ENCODE data around the gene EDDM13.
"Not testable (repeated sequence)": the region's sequence is repeated elsewhere in the genome, so short reads cannot be mapped to it uniquely, and the experiment has no call there.

EDDM13 gene, protein sequence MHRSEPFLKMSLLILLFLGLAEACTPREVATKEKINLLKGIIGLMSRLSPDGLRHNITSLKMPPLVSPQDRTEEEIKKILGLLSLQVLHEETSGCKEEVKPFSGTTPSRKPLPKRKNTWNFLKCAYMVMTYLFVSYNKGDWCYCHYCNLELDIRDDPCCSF

DNA sequence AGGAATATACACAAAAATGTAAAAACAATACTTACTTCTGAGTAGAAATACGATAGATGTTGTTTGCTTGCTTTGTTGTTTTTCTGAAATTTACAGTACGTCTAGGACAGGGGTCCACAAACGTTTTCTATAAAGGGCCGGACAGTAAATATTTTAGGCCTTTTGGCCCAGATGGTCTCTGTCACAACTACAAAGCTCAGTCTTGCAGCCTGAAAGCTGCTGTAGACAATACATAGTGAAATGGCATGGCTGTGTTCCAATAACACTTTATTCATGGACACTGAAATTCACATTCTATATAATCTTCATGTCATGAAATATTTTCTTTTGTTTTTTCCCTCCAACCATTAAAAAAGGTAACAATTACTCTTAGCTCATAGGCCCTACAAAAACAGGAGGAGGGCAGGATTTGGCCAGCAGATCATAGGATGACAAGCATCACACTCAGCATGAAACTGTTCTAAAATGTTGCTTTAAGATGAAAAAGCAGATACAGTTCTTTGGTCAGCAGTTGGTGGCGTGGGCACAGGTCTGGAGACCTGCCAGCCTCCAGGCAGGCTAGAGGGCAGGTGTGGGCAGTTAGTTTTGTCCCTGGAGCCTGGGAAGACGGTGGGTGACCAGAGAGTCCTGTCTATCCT lies at the start of gene EDDM13:
Gene EDDM13 (plus strand): TSS at position 588 of the 638 bp plus-strand sequence. CDS start 87 bp downstream, outside the sequence.
- H3K36me3 ChIP-seq (ENCODE audit: control insufficient read depth in 2 of 2, insufficient read depth in 2 of 2, low read length in 2 of 2) = no peaks in the 10 kb centered on the region
- H3K27ac ChIP-seq (ENCODE audit: low read length) = no peak within 1 kb of the TSS
- no peak within 1 kb of the TSS for H3K9ac ChIP-seq (ENCODE audit: low read length in 2 of 2)
- H3K27me3 ChIP-seq (ENCODE audit: control insufficient read depth in 1 of 2, insufficient read depth in 2 of 2, low read length in 2 of 2) = no peaks in the 10 kb centered on the region
- no peak within 1 kb of the TSS for H3K4me3 ChIP-seq (ENCODE audit: low read length in 2 of 2)
- H3K4me1 ChIP-seq (ENCODE audit: control insufficient read depth, insufficient read depth, low read length) = no peaks in the 10 kb centered on the region
- peaks cover 0 to 2% of the 10 kb centered on the region in 2 donors for H3K9me3 ChIP-seq (ENCODE audit: control insufficient read depth in 2 of 2, low read length in 2 of 2)

DNA sequence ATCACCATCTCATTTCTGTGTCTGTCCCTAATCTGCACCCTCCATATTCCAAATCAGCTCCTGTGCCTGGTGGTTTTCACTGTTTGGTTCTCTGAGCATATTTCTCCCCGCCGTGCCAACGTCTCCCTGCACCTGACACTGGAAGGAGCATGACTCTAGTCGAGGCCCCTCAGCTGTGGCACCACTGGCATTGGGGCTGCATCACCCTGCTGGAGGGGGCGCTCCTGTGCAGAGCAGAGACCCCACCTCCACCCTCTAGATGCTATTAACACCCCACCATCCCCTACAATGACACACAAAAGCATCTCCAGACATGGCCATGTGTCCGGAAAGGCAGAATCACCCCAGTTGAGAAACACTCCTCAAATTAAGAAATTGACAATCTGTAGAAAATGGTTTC lies 49.6 kb upstream of the EDDM13 start:
- Histone ChIP-seq H3K9me3 (ENCODE audit: control insufficient read depth in 2 of 2, low read length in 2 of 2) (no peaks in the 10 kb centered on the region), H3K27ac (ENCODE audit: low read length) (no peak overlapping the region), H3K4me3 (ENCODE audit: low read length in 2 of 2) (no peak overlapping the region), H3K4me1 (ENCODE audit: control insufficient read depth, insufficient read depth, low read length) (no peaks in the 10 kb centered on the region), H3K9ac (ENCODE audit: low read length in 2 of 2) (no peak overlapping the region), H3K27me3 (ENCODE audit: control insufficient read depth in 1 of 2, insufficient read depth in 2 of 2, low read length in 2 of 2) (peaks cover 0 to 2% of the 10 kb centered on the region in 2 donors), H3K36me3 (ENCODE audit: control insufficient read depth in 2 of 2, insufficient read depth in 2 of 2, low read length in 2 of 2) (peaks cover 5% of the 10 kb centered on the region in 2 donors)

- Histone ChIP-seq H3K9ac (ENCODE audit: low read length in 2 of 2) (no peak overlapping the region), H3K27ac (ENCODE audit: low read length) (no peak overlapping the region), H3K4me1 (ENCODE audit: control insufficient read depth, insufficient read depth, low read length) (no peaks in the 10 kb centered on the region), H3K4me3 (ENCODE audit: low read length in 2 of 2) (no peak overlapping the region), H3K27me3 (ENCODE audit: control insufficient read depth in 1 of 2, insufficient read depth in 2 of 2, low read length in 2 of 2) (no peaks in the 10 kb centered on the region), H3K36me3 (ENCODE audit: control insufficient read depth in 2 of 2, insufficient read depth in 2 of 2, low read length in 2 of 2) (peaks cover 5% of the 10 kb centered on the region in 2 donors), H3K9me3 (ENCODE audit: control insufficient read depth in 2 of 2, low read length in 2 of 2) (no peaks in the 10 kb centered on the region)
Measured at GRCh38 chr19:56223481-56223880, 49.1 kb upstream of the EDDM13 start.

DNA sequence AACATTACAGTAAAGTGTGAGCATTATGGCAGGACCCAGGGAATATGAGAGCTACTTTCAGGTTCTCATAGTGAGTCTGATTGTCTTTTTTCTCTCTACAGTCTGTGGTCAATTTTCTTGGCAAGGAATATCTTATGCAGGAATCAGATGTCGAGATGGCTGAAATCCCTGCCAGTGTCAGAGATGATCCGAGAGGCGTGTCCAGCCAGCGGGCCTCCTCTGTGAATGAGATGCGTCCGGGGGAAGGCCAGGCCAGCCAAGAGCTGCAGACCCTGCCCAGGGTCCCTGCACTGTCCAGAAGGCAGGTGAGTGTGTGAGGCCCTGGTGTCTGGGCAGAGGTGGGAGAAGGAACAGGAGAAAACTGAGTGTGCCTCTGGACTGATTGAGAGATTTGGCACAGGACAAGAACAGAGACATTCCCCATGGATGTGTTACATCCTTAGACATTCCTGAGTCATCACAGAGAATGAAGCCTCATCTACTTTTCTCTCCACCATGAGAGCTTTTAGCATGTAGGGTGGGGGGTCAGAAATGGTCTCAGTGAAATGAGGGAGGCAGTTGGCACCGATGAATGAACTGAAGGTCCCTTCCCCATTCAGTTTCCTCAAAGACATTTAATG lies 27.3 kb upstream of the EDDM13 start:
- no peaks in the 10 kb centered on the region for H3K9me3 ChIP-seq (ENCODE audit: control insufficient read depth in 2 of 2, low read length in 2 of 2)
- H3K27ac ChIP-seq (ENCODE audit: low read length) = no peak overlapping the region
- no peaks in the 10 kb centered on the region for H3K27me3 ChIP-seq (ENCODE audit: control insufficient read depth in 1 of 2, insufficient read depth in 2 of 2, low read length in 2 of 2)
- H3K4me1 ChIP-seq (ENCODE audit: control insufficient read depth, insufficient read depth, low read length) = no peaks in the 10 kb centered on the region
- H3K36me3 ChIP-seq (ENCODE audit: control insufficient read depth in 2 of 2, insufficient read depth in 2 of 2, low read length in 2 of 2) = no peaks in the 10 kb centered on the region
- H3K4me3 ChIP-seq (ENCODE audit: low read length in 2 of 2) = no peak overlapping the region
- no peak overlapping the region for H3K9ac ChIP-seq (ENCODE audit: low read length in 2 of 2)

DNA sequence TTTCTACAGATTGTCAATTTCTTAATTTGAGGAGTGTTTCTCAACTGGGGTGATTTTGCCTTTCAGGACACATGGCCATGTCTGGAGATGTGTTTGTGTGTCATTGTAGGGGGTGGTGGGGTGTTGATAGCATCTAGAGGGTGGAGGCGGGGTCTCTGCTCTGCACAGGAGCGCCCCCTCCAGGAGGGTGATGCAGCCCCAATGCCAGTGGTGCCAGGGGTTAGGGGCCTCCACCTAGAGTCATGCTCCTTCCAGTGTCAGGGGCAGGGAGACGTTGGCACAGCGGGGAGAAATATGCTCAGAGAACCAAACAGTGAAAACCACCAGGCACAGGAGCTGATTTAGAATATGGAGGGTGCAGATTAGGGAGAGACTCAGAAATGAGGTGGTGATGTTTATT lies 26.8 kb upstream of the EDDM13 start:
- H3K9ac ChIP-seq (ENCODE audit: low read length in 2 of 2); H3K4me3 ChIP-seq (ENCODE audit: low read length in 2 of 2); H3K9me3 ChIP-seq (ENCODE audit: control insufficient read depth in 2 of 2, low read length in 2 of 2); H3K27me3 ChIP-seq (ENCODE audit: control insufficient read depth in 1 of 2, insufficient read depth in 2 of 2, low read length in 2 of 2); H3K27ac ChIP-seq (ENCODE audit: low read length); H3K4me1 ChIP-seq (ENCODE audit: control insufficient read depth, insufficient read depth, low read length); H3K36me3 ChIP-seq (ENCODE audit: control insufficient read depth in 2 of 2, insufficient read depth in 2 of 2, low read length in 2 of 2): not testable (repeated sequence)

GRCh38 chr19:56248736-56249338 lies 23.7 kb upstream of the EDDM13 start:
- H3K27ac ChIP-seq (ENCODE audit: low read length); H3K4me3 ChIP-seq (ENCODE audit: low read length in 2 of 2); H3K9ac ChIP-seq (ENCODE audit: low read length in 2 of 2); H3K36me3 ChIP-seq (ENCODE audit: control insufficient read depth in 2 of 2, insufficient read depth in 2 of 2, low read length in 2 of 2); H3K4me1 ChIP-seq (ENCODE audit: control insufficient read depth, insufficient read depth, low read length); H3K27me3 ChIP-seq (ENCODE audit: control insufficient read depth in 1 of 2, insufficient read depth in 2 of 2, low read length in 2 of 2); H3K9me3 ChIP-seq (ENCODE audit: control insufficient read depth in 2 of 2, low read length in 2 of 2): not testable (repeated sequence)

DNA sequence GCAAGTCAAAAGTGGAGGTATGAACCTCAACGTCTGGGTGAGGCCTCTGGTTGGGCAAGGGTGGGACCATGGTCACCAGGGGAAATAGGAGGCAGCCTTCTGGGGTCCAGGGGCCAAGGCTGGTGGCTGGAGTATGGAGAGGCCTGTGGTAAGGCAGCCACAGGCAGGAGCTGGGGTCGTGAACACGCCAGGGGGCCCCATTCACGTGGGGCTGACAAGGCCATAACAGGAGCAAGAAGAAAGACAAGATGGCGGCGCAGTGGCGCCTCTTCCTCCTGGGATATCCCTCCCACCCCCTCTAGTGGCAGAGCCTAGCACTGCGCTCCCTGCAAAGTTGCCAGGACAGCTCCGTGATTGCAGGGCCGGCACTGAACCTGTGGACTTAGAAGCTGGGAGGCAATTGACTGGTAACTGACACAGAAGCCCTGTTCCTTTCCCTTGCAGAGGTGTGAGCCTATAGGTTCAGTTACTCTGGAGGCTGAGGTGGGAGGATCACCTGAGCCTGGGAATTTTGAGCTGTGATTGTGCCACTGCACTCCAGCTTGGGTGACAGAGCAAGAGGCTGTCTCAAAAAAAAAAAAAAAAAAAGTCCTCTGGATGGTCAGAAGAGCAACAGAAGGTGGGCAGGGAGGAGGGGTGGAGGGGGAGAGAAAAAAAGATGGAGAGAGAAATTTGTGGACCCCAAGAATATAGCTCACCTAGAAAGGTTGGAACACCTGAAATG lies 19.7 kb upstream of the EDDM13 start:
- H3K36me3 ChIP-seq (ENCODE audit: control insufficient read depth in 2 of 2, insufficient read depth in 2 of 2, low read length in 2 of 2) = no peaks in the 10 kb centered on the region
- peaks cover 0 to 7% of the 10 kb centered on the region in 2 donors for H3K27me3 ChIP-seq (ENCODE audit: control insufficient read depth in 1 of 2, insufficient read depth in 2 of 2, low read length in 2 of 2)
- no peaks in the 10 kb centered on the region for H3K9me3 ChIP-seq (ENCODE audit: control insufficient read depth in 2 of 2, low read length in 2 of 2)
- no peak overlapping the region for H3K27ac ChIP-seq (ENCODE audit: low read length)
- no peak overlapping the region for H3K9ac ChIP-seq (ENCODE audit: low read length in 2 of 2)
- H3K4me1 ChIP-seq (ENCODE audit: control insufficient read depth, insufficient read depth, low read length) = no peaks in the 10 kb centered on the region
- H3K4me3 ChIP-seq (ENCODE audit: low read length in 2 of 2) = peak overlapping the region in 1 of 2 donors; percentile 40

- Histone ChIP-seq H3K36me3 (ENCODE audit: control insufficient read depth in 2 of 2, insufficient read depth in 2 of 2, low read length in 2 of 2) (no peaks in the 10 kb centered on the region), H3K9me3 (ENCODE audit: control insufficient read depth in 2 of 2, low read length in 2 of 2) (no peaks in the 10 kb centered on the region), H3K9ac (ENCODE audit: low read length in 2 of 2) (no peak overlapping the region), H3K4me3 (ENCODE audit: low read length in 2 of 2) (no peak overlapping the region), H3K27ac (ENCODE audit: low read length) (no peak overlapping the region), H3K4me1 (ENCODE audit: control insufficient read depth, insufficient read depth, low read length) (no peaks in the 10 kb centered on the region), H3K27me3 (ENCODE audit: control insufficient read depth in 1 of 2, insufficient read depth in 2 of 2, low read length in 2 of 2) (peaks cover 0 to 11% of the 10 kb centered on the region in 2 donors)
Measured at GRCh38 chr19:56253737-56254136, 18.8 kb upstream of the EDDM13 start.

DNA sequence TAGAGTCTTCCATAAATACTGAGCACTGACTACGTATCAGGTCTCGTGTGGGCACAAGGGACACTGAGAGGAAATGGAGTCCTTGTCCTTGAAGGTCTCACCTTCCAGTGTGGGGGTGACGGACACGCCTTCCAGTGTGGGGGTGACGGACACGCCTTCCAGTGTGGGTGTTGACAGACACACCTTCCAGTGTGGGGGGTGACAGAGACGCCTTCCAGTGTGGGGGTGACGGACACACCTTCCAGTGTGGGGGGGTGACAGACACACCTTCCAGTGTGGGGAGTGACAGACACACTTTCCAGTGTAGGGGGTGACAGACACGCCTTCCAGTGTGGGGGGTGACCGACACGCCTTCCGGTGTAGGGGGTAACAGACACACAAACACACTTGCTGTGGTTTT lies 14.3 kb upstream of the EDDM13 start:
- peaks cover 0 to 11% of the 10 kb centered on the region in 2 donors for H3K27me3 ChIP-seq (ENCODE audit: control insufficient read depth in 1 of 2, insufficient read depth in 2 of 2, low read length in 2 of 2)
- no peaks in the 10 kb centered on the region for H3K36me3 ChIP-seq (ENCODE audit: control insufficient read depth in 2 of 2, insufficient read depth in 2 of 2, low read length in 2 of 2)

GRCh38 chr19:56261145-56261544 lies 11.4 kb upstream of the EDDM13 start:
- Histone ChIP-seq H3K4me3 (ENCODE audit: low read length in 2 of 2) (no peak overlapping the region), H3K27ac (ENCODE audit: low read length) (no peak overlapping the region), H3K9me3 (ENCODE audit: control insufficient read depth in 2 of 2, low read length in 2 of 2) (no peaks in the 10 kb centered on the region), H3K27me3 (ENCODE audit: control insufficient read depth in 1 of 2, insufficient read depth in 2 of 2, low read length in 2 of 2) (peaks cover 0 to 6% of the 10 kb centered on the region in 2 donors), H3K9ac (ENCODE audit: low read length in 2 of 2) (no peak overlapping the region), H3K4me1 (ENCODE audit: control insufficient read depth, insufficient read depth, low read length) (no peaks in the 10 kb centered on the region), H3K36me3 (ENCODE audit: control insufficient read depth in 2 of 2, insufficient read depth in 2 of 2, low read length in 2 of 2) (no peaks in the 10 kb centered on the region)

More for the DNA sequence above, 14.3 kb upstream of the EDDM13 start:
- Histone ChIP-seq H3K4me3 (ENCODE audit: low read length in 2 of 2) (no peak overlapping the region), H3K9me3 (ENCODE audit: control insufficient read depth in 2 of 2, low read length in 2 of 2) (no peaks in the 10 kb centered on the region), H3K4me1 (ENCODE audit: control insufficient read depth, insufficient read depth, low read length) (no peaks in the 10 kb centered on the region), H3K27ac (ENCODE audit: low read length) (no peak overlapping the region), H3K9ac (ENCODE audit: low read length in 2 of 2) (no peak overlapping the region)

All from stomach smooth muscle (tissue), 2 donors.